Activated naive CD8-positive, alpha-beta T cell treated with anti-CD3 and anti-CD28 coated beads, Interleukin-2, amount 10 ng/mL, durations not matched to agents 7 days and 5 days (primary cell): ENCODE results near the gene ZNF644. TPM values are rescaled to one million over a fixed set of nuclear protein-coding genes. Genes with fewer than 3 reads are reported as not detected.
"Not testable (repeated sequence)": the region's sequence is repeated elsewhere in the genome, so short reads cannot be mapped to it uniquely, and the experiment has no call there.

Source experiments
- ATAC-seq: fragments of 150-1000 bp; cut with Tn5 transposase; one replicate; pipeline ENCODE4 v1.10.0; 2021; ENCODE audit warnings: low read depth, moderate library complexity
- POLR2A ChIA-PET: fragments of 350-600 bp; sonication (Branson Sonifier 250); formaldehyde crosslinking; loops from one replicate; lab custom pipeline; 2021; ENCODE audit warnings: antibody characterized with exemption; lab: Charles Lee
- DNase-seq: peaks from one replicate; pipeline ENCODE4 v3.0.0; 2021
- H3K27ac Mint-ChIP-seq: one replicate; pipeline ENCODE4 v1.8.0; 2022; ENCODE audit warnings: mild to moderate bottlenecking, mixed read lengths
- H3K27me3 Mint-ChIP-seq: one replicate; pipeline ENCODE4 v1.8.0; 2022; ENCODE audit warnings: mild to moderate bottlenecking, moderate library complexity, mixed read lengths
- H3K36me3 Mint-ChIP-seq: one replicate; pipeline ENCODE4 v1.8.0; 2021; ENCODE audit warnings: mild to moderate bottlenecking, mixed read lengths
- H3K4me1 Mint-ChIP-seq: one replicate; pipeline ENCODE4 v1.8.0; 2021; ENCODE audit warnings: mixed read lengths
- H3K4me3 Mint-ChIP-seq: one replicate; pipeline ENCODE4 v1.8.0; 2022; ENCODE audit warnings: mild to moderate bottlenecking, moderate library complexity, mixed read lengths
- H3K9me3 Mint-ChIP-seq: one replicate; pipeline ENCODE4 v1.8.0; 2021; ENCODE audit warnings: mixed read lengths
- total RNA-seq, 2 experiments: library from RNA; stranded (reverse); gene quantifications; one replicate each; pipeline ENCODE4 v1.2.3, GENCODE V29; 2021

The ZNF644 gene
- total RNA-seq, 2 experiments from 2014 or later, result 53.1 to 55.5 TPM

GRCh38 chr1:90926971-90927370 is 94.9 kb downstream of the ZNF644 start:
- Mint-ChIP-seq H3K4me1 (peaks cover 33% of the 10 kb centered on the region), H3K4me3 (no peak overlapping the region), H3K27me3 (no peaks in the 10 kb centered on the region), H3K36me3 (peaks cover 40% of the 10 kb centered on the region), H3K9me3 (peaks cover 5% of the 10 kb centered on the region), H3K27ac (peak overlapping the region; percentile 26)
- ATAC-seq, result no peak
- POLR2A ChIA-PET, result no interaction called here
- no peak for DNase-seq

- POLR2A ChIA-PET, result no interaction called here
- peaks cover 43% of the 10 kb centered on the region for H3K36me3 Mint-ChIP-seq
- peaks cover 5% of the 10 kb centered on the region for H3K9me3 Mint-ChIP-seq
- no peaks in the 10 kb centered on the region for H3K27me3 Mint-ChIP-seq
- DNase-seq, result no peak
- no peak overlapping the region for H3K4me3 Mint-ChIP-seq
- H3K27ac Mint-ChIP-seq, result peak overlapping the region; percentile 26
- H3K4me1 Mint-ChIP-seq, result peaks cover 34% of the 10 kb centered on the region
- no peak for ATAC-seq
Observed at GRCh38 chr1:90925928-90926869, 95.6 kb downstream of the ZNF644 start.

GRCh38 chr1:90924982-90925381 is 96.9 kb downstream of the ZNF644 start:
- Mint-ChIP-seq H3K4me3 (no peak overlapping the region), H3K4me1 (peaks cover 34% of the 10 kb centered on the region), H3K27ac (no peak overlapping the region), H3K27me3 (no peaks in the 10 kb centered on the region), H3K36me3 (peaks cover 36% of the 10 kb centered on the region), H3K9me3 (peaks cover 5% of the 10 kb centered on the region)
- POLR2A ChIA-PET, result no interaction called here
- ATAC-seq, result no peak
- no peak for DNase-seq

DNA sequence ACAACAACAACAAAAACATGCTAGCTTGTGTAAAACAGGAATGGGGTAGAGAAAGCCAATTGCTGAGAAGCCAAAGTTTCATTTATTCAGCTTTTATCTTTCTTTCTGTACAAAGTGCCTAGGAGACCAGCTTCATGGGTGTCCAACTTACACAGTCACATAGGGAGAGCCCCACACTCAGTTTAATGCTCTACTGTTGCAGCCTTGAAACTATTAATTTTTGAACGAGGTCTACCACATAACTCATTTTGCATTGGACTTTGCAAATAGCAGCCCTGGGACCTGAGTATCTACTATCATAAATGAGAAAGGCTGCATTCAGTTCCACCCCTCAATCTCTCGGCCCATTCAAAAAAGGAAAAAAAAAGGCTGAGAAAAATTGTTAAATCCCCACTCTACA is 98.8 kb downstream of the ZNF644 start:
- H3K9me3 Mint-ChIP-seq, result peaks cover 1% of the 10 kb centered on the region
- no peak overlapping the region for H3K4me3 Mint-ChIP-seq
- peaks cover 43% of the 10 kb centered on the region for H3K4me1 Mint-ChIP-seq
- no peaks in the 10 kb centered on the region for H3K27me3 Mint-ChIP-seq
- DNase-seq, result no peak
- no peak overlapping the region for H3K27ac Mint-ChIP-seq
- H3K36me3 Mint-ChIP-seq, result peaks cover 31% of the 10 kb centered on the region
- ATAC-seq, result no peak
- POLR2A ChIA-PET, result no interaction called here

DNA sequence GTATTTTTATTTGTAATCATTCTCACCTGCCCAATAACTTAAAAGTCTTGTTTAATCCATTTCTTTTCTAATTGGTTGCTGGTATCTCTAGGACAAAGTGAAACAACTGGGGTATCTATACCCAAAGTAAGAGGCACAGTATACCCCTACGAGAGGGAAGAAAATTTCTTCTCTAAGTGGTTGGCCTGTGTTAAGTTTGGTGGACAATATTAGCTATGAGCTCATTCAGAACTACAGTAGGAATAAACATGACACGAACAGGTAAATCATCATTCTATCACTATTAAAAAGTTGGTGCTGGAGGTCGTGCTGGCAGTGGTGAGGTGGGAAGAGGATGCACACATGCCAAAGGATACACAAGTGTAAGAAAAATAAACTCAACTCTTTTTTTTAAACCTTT is 99.6 kb downstream of the ZNF644 start:
- Mint-ChIP-seq H3K4me3 (no peak overlapping the region), H3K9me3 (peaks cover 1% of the 10 kb centered on the region), H3K27ac (no peak overlapping the region), H3K27me3 (no peaks in the 10 kb centered on the region), H3K36me3 (peaks cover 33% of the 10 kb centered on the region), H3K4me1 (peaks cover 44% of the 10 kb centered on the region)
- POLR2A ChIA-PET, result no interaction called here
- ATAC-seq (no peak), DNase-seq (no peak)

- no peak for DNase-seq
- H3K27ac Mint-ChIP-seq, result no peak overlapping the region
- peaks cover 33% of the 10 kb centered on the region for H3K4me1 Mint-ChIP-seq
- ATAC-seq, result no peak
- no peaks in the 10 kb centered on the region for H3K9me3 Mint-ChIP-seq
- no peaks in the 10 kb centered on the region for H3K27me3 Mint-ChIP-seq
- H3K4me3 Mint-ChIP-seq, result no peak overlapping the region
- POLR2A ChIA-PET, result no interaction called here
- H3K36me3 Mint-ChIP-seq, result peaks cover 22% of the 10 kb centered on the region
Observed at GRCh38 chr1:90919900-90920299, 101.9 kb downstream of the ZNF644 start.

DNA sequence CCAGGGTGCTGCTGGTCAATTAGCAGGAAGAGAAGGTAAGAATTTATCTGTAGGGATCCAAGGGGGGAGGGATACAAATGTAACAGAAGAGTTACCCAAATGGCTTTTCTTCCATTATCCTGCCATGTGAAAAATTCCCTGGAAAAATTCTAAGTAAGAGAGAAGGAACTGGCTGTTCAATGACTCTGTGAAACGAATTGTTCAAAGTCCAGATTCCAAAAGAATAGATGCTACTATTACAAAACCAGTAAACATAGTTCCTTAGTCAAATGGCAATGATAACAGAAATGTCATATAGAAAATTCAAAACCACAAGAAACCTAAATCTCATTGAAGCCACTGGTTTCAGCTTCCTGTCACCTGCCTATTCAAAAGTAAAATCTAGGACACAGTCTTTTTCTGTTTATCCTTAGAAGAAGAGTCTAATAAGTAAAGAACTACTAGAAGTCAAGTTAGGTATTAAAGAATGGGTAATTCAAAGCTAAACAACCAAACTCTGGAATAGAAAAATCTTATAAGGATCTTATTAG is 102.6 kb downstream of the ZNF644 start:
- no peaks in the 10 kb centered on the region for H3K9me3 Mint-ChIP-seq
- no peaks in the 10 kb centered on the region for H3K27me3 Mint-ChIP-seq
- H3K36me3 Mint-ChIP-seq, result peaks cover 22% of the 10 kb centered on the region
- DNase-seq (no peak), ATAC-seq (no peak)
- H3K4me1 Mint-ChIP-seq, result peaks cover 29% of the 10 kb centered on the region
- no peak overlapping the region for H3K4me3 Mint-ChIP-seq
- POLR2A ChIA-PET, result no interaction called here
- no peak overlapping the region for H3K27ac Mint-ChIP-seq

- Mint-ChIP-seq H3K9me3 (no peaks in the 10 kb centered on the region), H3K27me3 (no peaks in the 10 kb centered on the region), H3K36me3 (peaks cover 27% of the 10 kb centered on the region), H3K27ac (no peak overlapping the region), H3K4me1 (peaks cover 2% of the 10 kb centered on the region), H3K4me3 (no peak overlapping the region)
- POLR2A ChIA-PET, result no interaction called here
- DNase-seq (no peak), ATAC-seq (no peak)
Observed at GRCh38 chr1:90911353-90911752, 110.5 kb downstream of the ZNF644 start.

DNA sequence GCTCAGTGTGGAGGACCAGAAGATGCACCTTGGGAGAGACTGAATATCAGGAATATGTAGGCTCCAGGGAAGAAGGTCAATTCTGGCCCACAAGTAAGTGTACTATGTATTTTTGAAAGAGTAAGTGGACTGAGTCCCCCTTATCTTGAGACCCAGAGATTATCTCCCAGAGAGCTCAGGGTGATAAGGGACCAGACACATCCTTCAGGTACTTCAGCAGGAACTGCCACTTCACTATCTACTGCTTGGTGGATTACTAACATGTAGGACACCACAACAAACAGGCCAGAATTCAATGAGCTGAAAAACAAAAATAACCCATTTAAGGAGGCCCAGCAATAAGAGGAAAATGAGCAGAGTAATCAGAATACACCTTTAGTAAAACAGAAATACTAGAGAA is 119.2 kb downstream of the ZNF644 start:
- ATAC-seq, result no peak
- no peak overlapping the region for H3K4me3 Mint-ChIP-seq
- H3K4me1 Mint-ChIP-seq, result no peaks in the 10 kb centered on the region
- DNase-seq, result no peak
- H3K36me3 Mint-ChIP-seq, result peaks cover 60% of the 10 kb centered on the region
- no peak overlapping the region for H3K27ac Mint-ChIP-seq
- no peaks in the 10 kb centered on the region for H3K9me3 Mint-ChIP-seq
- POLR2A ChIA-PET, result no interaction called here
- no peaks in the 10 kb centered on the region for H3K27me3 Mint-ChIP-seq

GRCh38 chr1:90899263-90899662 is 122.6 kb downstream of the ZNF644 start:
- Mint-ChIP-seq H3K36me3 (peaks cover 70% of the 10 kb centered on the region), H3K9me3 (no peaks in the 10 kb centered on the region), H3K4me3 (no peak overlapping the region), H3K4me1 (no peaks in the 10 kb centered on the region), H3K27ac (no peak overlapping the region), H3K27me3 (no peaks in the 10 kb centered on the region)
- POLR2A ChIA-PET, result no interaction called here
- DNase-seq, result no peak
- no peak for ATAC-seq

- H3K9me3 Mint-ChIP-seq, H3K27ac Mint-ChIP-seq, H3K27me3 Mint-ChIP-seq, H3K4me1 Mint-ChIP-seq, DNase-seq, POLR2A ChIA-PET, ATAC-seq, H3K4me3 Mint-ChIP-seq: not testable (repeated sequence)
- peaks cover 28% of the 10 kb centered on the region for H3K36me3 Mint-ChIP-seq
Observed at GRCh38 chr1:90893679-90894078, 128.2 kb downstream of the ZNF644 start.

GRCh38 chr1:90892884-90893283 is 129.0 kb downstream of the ZNF644 start:
- peaks cover 13% of the 10 kb centered on the region for H3K9me3 Mint-ChIP-seq
- ATAC-seq, H3K27me3 Mint-ChIP-seq, POLR2A ChIA-PET, DNase-seq, H3K4me1 Mint-ChIP-seq, H3K4me3 Mint-ChIP-seq, H3K27ac Mint-ChIP-seq: not testable (repeated sequence)
- H3K36me3 Mint-ChIP-seq, result peaks cover 23% of the 10 kb centered on the region

- H3K4me1 Mint-ChIP-seq, POLR2A ChIA-PET, ATAC-seq, H3K27me3 Mint-ChIP-seq, DNase-seq, H3K27ac Mint-ChIP-seq, H3K4me3 Mint-ChIP-seq: not testable (repeated sequence)
- Mint-ChIP-seq H3K9me3 (peaks cover 14% of the 10 kb centered on the region), H3K36me3 (peaks cover 17% of the 10 kb centered on the region)
Observed at GRCh38 chr1:90892196-90892595, 129.6 kb downstream of the ZNF644 start.

- POLR2A ChIA-PET, H3K4me1 Mint-ChIP-seq, ATAC-seq, H3K4me3 Mint-ChIP-seq, H3K27me3 Mint-ChIP-seq, DNase-seq, H3K27ac Mint-ChIP-seq: not testable (repeated sequence)
- H3K9me3 Mint-ChIP-seq, result peaks cover 17% of the 10 kb centered on the region
- H3K36me3 Mint-ChIP-seq, result peaks cover 15% of the 10 kb centered on the region
Observed at GRCh38 chr1:90891756-90892155, 130.1 kb downstream of the ZNF644 start.
